GM06990 (cell line): ENCODE data around the gene BUD23.

Experiments
- DNase-seq: peaks from one replicate; pipeline ENCODE4 v3.0.0-alpha.2; 2011; ENCODE audit not compliant: insufficient read length; ENCODE audit errors: extremely low read depth
- H3K27me3 ChIP-seq: replicated peaks from 2 replicates; pipeline ENCODE4 v1.6.0; 2011; ENCODE audit warnings: low read length; ENCODE audit not compliant: control insufficient read depth, insufficient read depth
- H3K36me3 ChIP-seq: 2 replicates; pipeline ENCODE4 v1.5.1; 2011; ENCODE audit warnings: low read length; ENCODE audit not compliant: control insufficient read depth, insufficient read depth
- H3K4me3 ChIP-seq: replicated peaks from 2 replicates; pipeline ENCODE4 v1.5.1; 2011; ENCODE audit warnings: low read depth, mild to moderate bottlenecking, control low read depth, low read length
- TF ChIP-seq, protein P1 (sequence below): IDR thresholded peaks from 2 replicates; pipeline ENCODE4 v1.5.1; 2011; ENCODE audit warnings: low read length, control low read depth, mild to moderate bottlenecking, inconsistent platforms; ENCODE audit not compliant: insufficient read depth, poor library complexity, severe bottlenecking

The BUD23 gene

DNA sequence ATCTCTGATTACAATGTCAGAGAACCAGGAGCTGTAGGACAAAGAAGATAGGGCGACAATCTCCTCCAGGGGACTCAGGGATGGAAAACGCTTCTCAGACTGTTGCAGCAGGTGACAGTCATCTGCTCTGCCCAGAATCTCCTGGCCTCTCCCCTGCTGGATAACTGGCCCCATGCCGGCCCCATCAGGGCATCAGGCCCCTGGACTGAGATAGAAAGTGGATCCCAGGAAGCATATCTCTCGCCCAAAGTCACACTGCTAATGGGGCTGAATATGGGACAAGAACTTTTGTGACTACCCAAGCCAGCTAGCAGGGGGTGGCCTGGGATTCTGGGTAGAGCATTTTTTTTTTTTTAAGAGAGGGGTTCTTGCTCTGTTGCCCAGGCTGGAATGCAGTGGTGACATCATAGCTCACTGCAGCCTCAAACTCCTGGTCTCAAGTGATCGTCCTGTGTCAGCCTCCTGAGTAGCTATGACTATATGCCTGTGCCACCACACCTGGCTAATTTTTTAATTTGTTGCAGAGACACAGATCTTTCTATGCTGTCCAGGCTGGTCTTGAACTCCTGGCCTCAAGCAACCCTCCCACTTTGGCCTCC is 38.6 kb upstream of the BUD23 start:
- Histone ChIP-seq H3K4me3 (no peak overlapping the region), H3K27me3 (no peaks in the 10 kb centered on the region; the same call in 1 of the 2 replicates), H3K36me3 (no peaks in the 10 kb centered on the region)
- TF ChIP-seq, protein P1, sequence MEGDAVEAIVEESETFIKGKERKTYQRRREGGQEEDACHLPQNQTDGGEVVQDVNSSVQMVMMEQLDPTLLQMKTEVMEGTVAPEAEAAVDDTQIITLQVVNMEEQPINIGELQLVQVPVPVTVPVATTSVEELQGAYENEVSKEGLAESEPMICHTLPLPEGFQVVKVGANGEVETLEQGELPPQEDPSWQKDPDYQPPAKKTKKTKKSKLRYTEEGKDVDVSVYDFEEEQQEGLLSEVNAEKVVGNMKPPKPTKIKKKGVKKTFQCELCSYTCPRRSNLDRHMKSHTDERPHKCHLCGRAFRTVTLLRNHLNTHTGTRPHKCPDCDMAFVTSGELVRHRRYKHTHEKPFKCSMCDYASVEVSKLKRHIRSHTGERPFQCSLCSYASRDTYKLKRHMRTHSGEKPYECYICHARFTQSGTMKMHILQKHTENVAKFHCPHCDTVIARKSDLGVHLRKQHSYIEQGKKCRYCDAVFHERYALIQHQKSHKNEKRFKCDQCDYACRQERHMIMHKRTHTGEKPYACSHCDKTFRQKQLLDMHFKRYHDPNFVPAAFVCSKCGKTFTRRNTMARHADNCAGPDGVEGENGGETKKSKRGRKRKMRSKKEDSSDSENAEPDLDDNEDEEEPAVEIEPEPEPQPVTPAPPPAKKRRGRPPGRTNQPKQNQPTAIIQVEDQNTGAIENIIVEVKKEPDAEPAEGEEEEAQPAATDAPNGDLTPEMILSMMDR: no peak
- no peak for DNase-seq

DNA sequence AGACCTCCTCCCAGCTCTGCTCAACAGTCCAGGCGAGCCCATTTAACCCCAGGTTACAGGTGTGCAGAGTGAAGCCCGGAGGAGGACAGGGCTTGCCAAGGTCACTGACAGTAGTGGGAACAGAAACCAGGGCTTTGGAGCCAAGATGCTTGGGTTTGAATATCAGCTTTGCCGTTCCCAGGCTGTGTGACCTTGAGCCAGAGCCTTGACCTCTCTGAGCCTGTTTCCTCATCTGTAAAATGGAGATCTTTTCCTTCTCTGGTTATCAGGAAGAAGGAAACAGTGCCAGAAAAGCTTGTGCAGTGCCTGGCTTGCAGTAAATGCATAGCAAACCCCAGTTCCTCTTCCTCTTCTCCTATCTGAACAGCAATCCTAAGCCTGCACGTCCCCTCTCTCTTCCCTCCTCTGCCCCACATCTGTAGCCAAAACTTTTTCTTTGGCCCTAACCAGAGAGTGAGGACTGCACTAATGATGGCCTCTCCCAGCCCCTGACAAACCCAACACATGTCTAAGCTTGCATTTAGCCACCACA is 37.7 kb upstream of the BUD23 start:
- no peak overlapping the region for H3K4me3 ChIP-seq
- H3K36me3 ChIP-seq: no peaks in the 10 kb centered on the region
- TF ChIP-seq, protein P1: no peak
- H3K27me3 ChIP-seq: no peaks in the 10 kb centered on the region; the same call in 1 of the 2 replicates
- no peak for DNase-seq

DNA sequence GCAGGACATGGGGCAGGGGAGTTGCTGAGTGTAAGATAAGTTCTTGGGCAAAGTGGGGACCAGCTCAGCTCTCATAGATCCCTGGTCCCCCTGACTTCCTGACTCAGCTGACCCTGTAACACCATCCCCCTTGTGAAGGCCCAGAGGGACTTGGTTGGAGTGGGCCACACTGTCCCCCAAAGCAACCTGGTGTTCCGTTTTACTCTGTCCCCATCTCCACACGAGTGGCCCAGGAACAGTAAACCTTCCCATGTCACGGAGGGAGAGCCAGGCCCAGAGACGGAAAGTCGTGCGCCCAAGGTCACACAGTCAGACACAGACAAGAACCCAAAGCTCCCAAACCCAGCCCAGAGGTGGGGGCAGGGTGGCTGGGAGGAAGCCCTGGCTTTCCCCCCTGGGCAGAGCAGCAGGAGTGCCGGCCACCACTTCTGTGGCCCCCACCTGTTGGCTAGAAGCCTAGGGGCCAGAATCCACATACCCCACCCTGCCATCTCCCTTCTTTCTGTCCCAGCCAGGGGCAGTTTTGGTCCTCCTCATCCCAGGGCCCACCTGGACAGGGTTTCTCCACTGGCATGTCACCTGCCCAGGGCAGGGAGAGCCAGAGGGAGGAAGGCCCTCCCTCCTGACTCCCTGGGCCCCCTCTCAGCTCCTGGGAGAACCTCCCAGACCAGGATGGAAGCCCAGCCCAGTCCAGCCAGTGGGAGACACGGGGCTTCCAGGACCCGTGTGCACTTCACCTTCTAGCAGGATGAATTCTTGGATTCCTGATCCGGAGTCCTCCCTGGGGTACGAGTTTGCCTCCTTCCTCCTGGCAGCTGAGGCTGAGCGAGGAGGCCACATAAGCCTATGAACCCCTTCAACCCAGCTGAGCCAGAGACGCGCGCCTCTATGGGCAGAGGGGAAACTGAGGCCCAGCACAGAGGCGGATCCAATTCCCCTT is 36.3 kb upstream of the BUD23 start:
- DNase-seq: no peak
- TF ChIP-seq, protein P1: no peak
- Histone ChIP-seq H3K27me3 (no peaks in the 10 kb centered on the region; the same call in 1 of the 2 replicates), H3K36me3 (no peaks in the 10 kb centered on the region), H3K4me3 (no peak overlapping the region)

DNA sequence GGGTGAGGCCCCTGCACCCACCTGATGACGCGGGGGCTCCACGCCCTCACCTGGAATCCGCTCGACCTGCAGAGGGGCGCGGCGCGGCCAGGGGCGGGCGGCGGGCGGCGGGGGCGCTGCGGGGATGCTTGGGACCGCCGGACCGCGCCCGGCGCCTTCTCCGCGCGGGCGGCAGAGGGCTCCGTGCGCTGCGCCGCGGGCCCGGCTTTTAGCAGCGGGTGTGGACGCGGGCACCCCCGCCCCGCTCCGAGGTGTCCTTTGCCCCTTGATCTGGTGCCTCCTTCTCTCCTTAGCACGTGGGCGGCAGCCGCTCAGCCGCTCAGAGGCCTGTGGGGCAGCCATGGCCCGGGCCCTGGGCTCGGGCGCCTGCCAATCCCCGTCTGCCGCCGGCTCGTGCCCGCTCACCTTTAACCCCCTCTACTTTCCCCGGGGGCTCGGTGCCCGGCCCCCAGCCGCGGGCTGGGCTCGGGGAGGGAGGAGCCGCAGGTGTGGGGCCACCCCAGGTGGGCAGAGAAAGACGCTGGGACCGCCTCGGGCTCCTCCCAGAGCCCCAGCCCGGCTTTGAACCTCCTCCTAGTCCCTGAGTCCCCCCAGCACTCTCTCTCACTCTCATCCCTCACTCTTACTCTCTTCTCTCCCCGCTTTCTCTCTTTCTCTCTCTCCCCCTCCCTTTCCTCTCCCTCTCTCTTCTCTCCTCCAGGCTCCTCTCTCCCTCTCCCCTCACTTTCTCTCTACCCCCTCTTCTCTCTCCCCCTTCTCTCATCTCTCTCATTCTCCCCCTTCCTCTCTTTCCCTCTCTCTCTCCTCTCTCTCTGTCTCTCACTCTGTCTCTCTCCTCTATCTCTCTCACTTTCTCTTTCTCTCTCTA is 35.4 kb upstream of the BUD23 start:
- Histone ChIP-seq H3K4me3 (no peak overlapping the region; the same call in 1 of the 2 replicates), H3K36me3 (no peaks in the 10 kb centered on the region), H3K27me3 (no peaks in the 10 kb centered on the region; the same call in 1 of the 2 replicates)
- DNase-seq: no peak
- TF ChIP-seq, protein P1: no peak

DNA sequence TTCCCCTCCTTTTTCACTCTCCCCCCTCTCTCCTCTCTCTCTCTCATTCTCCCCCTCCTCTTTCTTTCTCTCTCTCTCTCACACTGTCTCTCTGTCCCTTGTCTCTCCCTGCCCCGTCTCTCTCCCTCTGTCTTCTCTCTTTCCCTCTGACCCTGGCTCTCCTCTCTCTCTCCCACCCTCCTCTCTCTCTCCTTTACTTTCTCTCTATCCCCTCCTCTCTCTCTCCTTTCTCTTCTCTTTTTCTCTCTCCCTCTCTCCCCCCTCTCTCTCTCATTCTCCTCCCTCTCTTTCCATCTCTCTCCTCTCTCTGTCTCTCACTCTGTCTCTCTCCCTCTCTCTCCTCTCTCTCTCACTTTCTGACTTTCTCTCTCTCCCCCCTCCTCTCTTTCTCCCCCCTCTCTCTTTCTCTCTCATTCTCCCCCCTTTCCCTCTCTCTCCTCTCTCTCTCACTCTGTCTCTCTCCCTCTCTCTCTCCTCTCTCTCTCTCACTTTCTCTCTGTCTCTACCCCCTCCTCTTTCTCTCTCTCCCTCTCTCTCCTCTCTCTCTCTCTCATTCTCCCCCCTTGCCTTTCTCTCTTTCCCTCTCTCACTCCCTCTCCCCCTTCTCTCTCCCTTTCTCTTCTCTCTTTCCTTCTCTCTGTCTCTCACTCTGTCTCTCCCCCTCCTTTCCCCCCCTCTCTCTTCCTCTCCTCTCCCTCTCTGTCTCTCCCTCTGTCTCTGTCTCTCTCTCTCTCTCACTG is 34.6 kb upstream of the BUD23 start:
- H3K36me3 ChIP-seq: no peaks in the 10 kb centered on the region
- no peak overlapping the region for H3K4me3 ChIP-seq
- no peaks in the 10 kb centered on the region; the same call in 1 of the 2 replicates for H3K27me3 ChIP-seq
- TF ChIP-seq, protein P1: no peak
- no peak for DNase-seq
